Erythroblast (primary cell): Measurements from ENCODE around the gene ADSL.

Experiments
- GATA1 ChIP-seq: IDR thresholded peaks from 2 replicates; pipeline ENCODE4 v1.6.1; 2011; ENCODE audit warnings: low read depth, mild to moderate bottlenecking, control low read depth, low read length, moderate library complexity
- POLR2A ChIP-seq: IDR thresholded peaks from 2 replicates; pipeline ENCODE4 v1.6.1; 2011; ENCODE audit warnings: mild to moderate bottlenecking, low read length

DNA sequence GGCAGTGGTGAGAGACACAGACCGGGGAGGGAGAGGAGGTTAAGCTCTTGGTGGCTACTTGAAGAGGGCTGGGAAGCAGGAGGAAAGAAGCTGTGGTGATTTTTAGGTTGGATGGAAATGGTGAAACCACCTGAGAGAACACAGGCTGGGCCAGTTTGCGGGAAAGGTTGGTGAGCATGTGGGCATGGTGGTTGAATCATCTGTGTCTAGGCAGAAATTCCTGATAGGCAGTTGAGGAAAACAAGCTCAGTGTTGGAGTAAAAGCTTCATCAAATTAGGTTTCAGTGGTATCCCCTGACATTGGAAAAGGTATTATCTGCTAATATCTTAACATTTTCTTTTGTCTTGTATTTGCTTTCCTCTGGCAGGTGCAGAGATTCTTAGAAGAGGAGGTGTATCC, 19.8 kb downstream of the ADSL start:
- TF ChIP-seq POLR2A (no peak), GATA1 (no peak)
